Smooth muscle cell (in vitro differentiated cells): ENCODE measurements around the gene SATB2. TPM values are rescaled to one million over a fixed set of nuclear protein-coding genes. Genes with fewer than 3 reads are reported as not detected.

ENCODE experiments used
- DNase-seq: peaks from one replicate; lab custom pipeline; 2025; ENCODE audit not compliant: unreplicated experiment; lab: John Stamatoyannopoulos, UW
- H2AFZ ChIP-seq: fragments of 200-600 bp; sonication (generic); 2 replicates; pipeline ENCODE4 v1.6.0; 2016; ENCODE audit warnings: antibody characterized with exemption, low read depth, mild to moderate bottlenecking
- H3F3A ChIP-seq: fragments of 200-600 bp; sonication (generic); 2 replicates; pipeline ENCODE4 v1.6.0; 2017; ENCODE audit warnings: antibody characterized with exemption, low read depth
- H3K27ac ChIP-seq: fragments of 200-600 bp; sonication (generic); 2 replicates; pipeline ENCODE4 v1.5.1; 2016; ENCODE audit warnings: low read depth, mild to moderate bottlenecking
- H3K27me3 ChIP-seq: fragments of 200-600 bp; sonication (generic); 2 replicates; pipeline ENCODE4 v1.6.1; 2016; ENCODE audit warnings: low read depth, mild to moderate bottlenecking
- H3K36me3 ChIP-seq: fragments of 200-600 bp; sonication (generic); 2 replicates; pipeline ENCODE4 v1.5.1; 2016; ENCODE audit warnings: low read depth
- H3K4me1 ChIP-seq: fragments of 200-600 bp; sonication (generic); 2 replicates; pipeline ENCODE4 v1.5.1; 2016; ENCODE audit warnings: low read depth
- H3K4me2 ChIP-seq: fragments of 200-600 bp; sonication (generic); 2 replicates; pipeline ENCODE4 v1.6.0; 2016; ENCODE audit warnings: mild to moderate bottlenecking
- H3K4me3 ChIP-seq: fragments of 200-600 bp; sonication (generic); 2 replicates; pipeline ENCODE4 v1.5.1; 2016; ENCODE audit warnings: mild to moderate bottlenecking
- H3K79me2 ChIP-seq: fragments of 200-600 bp; sonication (generic); 2 replicates; pipeline ENCODE4 v1.6.0; 2016; ENCODE audit warnings: low read depth, mild to moderate bottlenecking
- H3K9ac ChIP-seq: fragments of 200-600 bp; sonication (generic); 2 replicates; pipeline ENCODE4 v1.6.0; 2016; ENCODE audit warnings: low read depth
- H3K9me3 ChIP-seq: fragments of 200-600 bp; sonication (generic); replicated peaks from 2 replicates; pipeline ENCODE4 v1.5.1; 2016; ENCODE audit warnings: low read depth
- H4K20me1 ChIP-seq: fragments of 200-600 bp; sonication (generic); 2 replicates; pipeline ENCODE4 v1.6.0; 2016; ENCODE audit warnings: low read depth
- WGBS: methylation state at CpG from one replicate; pipeline ENCODE4 v1.1.7; 2016; ENCODE audit warnings: low lambda C conversion rate; 5-methylcytosine and 5-hydroxymethylcytosine counted together
- polyA plus RNA-seq: library from polyadenylated mRNA; unstranded; fragments of >200 nt; fragmentation: Nextera tagmentation; extraction: Ambion mirVana; gene quantifications from 2 replicates; pipeline ENCODE4 v1.2.1, GENCODE V29; 2016
- total RNA-seq: library from RNA; depleted of rRNA; stranded (reverse); fragments of >200 nt; gene quantifications from 2 replicates; pipeline ENCODE4 v1.2.3, GENCODE V29; 2014
- TF ChIP-seq, protein P1 (sequence below): fragments of 200-600 bp; sonication (generic); IDR thresholded peaks from 2 replicates; pipeline ENCODE4 v1.5.1; 2017; ENCODE audit warnings: borderline replicate concordance, mild to moderate bottlenecking, antibody characterized with exemption; ENCODE audit not compliant: insufficient read depth, poor library complexity, severe bottlenecking

The SATB2 gene
- total and polyA plus RNA-seq, 2 experiments from 2014 or later, result 0.73 to 12.5 TPM

DNA sequence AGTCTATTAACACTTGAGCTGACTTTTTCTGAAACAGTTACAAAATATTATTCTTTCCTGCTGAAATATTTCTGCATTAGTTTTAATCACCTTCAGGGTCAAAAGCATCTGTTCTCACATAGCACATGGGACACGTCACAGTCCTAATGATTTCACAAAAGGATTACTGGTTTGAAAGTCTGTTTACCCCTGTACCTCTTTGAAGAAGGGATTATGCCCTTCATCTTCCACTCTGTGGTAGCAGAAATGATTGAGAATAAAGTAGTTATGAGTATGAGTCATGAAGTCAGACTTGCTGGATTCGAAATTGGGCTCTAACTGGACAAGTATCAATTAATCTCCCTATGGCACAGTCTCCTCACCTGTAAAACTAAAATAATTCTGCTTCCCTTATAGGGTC lies 121.2 kb downstream of the SATB2 start:
- DNase-seq, result no peak
- no peaks in the 10 kb centered on the region for H3K9me3 ChIP-seq
- TF ChIP-seq, protein P1, sequence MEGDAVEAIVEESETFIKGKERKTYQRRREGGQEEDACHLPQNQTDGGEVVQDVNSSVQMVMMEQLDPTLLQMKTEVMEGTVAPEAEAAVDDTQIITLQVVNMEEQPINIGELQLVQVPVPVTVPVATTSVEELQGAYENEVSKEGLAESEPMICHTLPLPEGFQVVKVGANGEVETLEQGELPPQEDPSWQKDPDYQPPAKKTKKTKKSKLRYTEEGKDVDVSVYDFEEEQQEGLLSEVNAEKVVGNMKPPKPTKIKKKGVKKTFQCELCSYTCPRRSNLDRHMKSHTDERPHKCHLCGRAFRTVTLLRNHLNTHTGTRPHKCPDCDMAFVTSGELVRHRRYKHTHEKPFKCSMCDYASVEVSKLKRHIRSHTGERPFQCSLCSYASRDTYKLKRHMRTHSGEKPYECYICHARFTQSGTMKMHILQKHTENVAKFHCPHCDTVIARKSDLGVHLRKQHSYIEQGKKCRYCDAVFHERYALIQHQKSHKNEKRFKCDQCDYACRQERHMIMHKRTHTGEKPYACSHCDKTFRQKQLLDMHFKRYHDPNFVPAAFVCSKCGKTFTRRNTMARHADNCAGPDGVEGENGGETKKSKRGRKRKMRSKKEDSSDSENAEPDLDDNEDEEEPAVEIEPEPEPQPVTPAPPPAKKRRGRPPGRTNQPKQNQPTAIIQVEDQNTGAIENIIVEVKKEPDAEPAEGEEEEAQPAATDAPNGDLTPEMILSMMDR, result no peak

DNA sequence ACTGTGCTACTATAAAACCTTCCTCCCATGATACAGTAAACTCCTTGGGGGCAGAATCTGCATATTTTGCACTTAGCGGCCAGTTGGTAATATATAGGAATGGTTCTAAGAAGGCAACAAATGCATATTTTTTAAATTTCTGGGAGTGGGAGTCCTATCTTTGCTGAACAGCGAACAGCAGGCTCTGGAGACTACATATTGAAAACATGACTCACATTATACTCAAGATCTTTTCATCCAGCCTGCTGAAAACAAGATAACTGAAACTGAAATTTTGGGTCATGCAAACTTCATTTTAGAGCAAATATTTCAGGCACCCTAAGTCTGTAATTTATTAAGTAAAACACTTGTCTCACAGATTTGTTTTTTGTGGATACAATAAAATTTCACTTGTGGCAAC lies 122.2 kb downstream of the SATB2 start:
- no peaks in the 10 kb centered on the region for H3K9me3 ChIP-seq
- H2AFZ ChIP-seq, result no peak overlapping the region
- H3K4me3 ChIP-seq, result no peak overlapping the region
- H3K4me1 ChIP-seq, result peaks cover 2% of the 10 kb centered on the region
- H3F3A ChIP-seq, result no peaks in the 10 kb centered on the region
- H3K27me3 ChIP-seq, result no peaks in the 10 kb centered on the region
- H3K27ac ChIP-seq, result no peak overlapping the region
- H4K20me1 ChIP-seq, result no peaks in the 10 kb centered on the region
- no peaks in the 10 kb centered on the region for H3K36me3 ChIP-seq
- TF ChIP-seq, protein P1, result no peak
- H3K4me2 ChIP-seq, result peak overlapping the region; percentile 3
- no peaks in the 10 kb centered on the region for H3K79me2 ChIP-seq
- DNase-seq, result no peak
- WGBS, result 55% methylated on average over 2 of the region's 2 CpGs
- no peak overlapping the region for H3K9ac ChIP-seq

More for the DNA sequence above, 121.2 kb downstream of the SATB2 start:
- Histone ChIP-seq H3K4me2 (peak overlapping the region; percentile 3), H3K4me1 (peaks cover 2% of the 10 kb centered on the region), H3K36me3 (no peaks in the 10 kb centered on the region), H3K9ac (no peak overlapping the region), H4K20me1 (no peaks in the 10 kb centered on the region), H3K4me3 (no peak overlapping the region), H3K27ac (no peak overlapping the region), H3K79me2 (no peaks in the 10 kb centered on the region), H3F3A (no peaks in the 10 kb centered on the region), H3K27me3 (no peaks in the 10 kb centered on the region), H2AFZ (no peak overlapping the region)
- WGBS, result 9% methylated on average over 2 of the region's 2 CpGs

DNA sequence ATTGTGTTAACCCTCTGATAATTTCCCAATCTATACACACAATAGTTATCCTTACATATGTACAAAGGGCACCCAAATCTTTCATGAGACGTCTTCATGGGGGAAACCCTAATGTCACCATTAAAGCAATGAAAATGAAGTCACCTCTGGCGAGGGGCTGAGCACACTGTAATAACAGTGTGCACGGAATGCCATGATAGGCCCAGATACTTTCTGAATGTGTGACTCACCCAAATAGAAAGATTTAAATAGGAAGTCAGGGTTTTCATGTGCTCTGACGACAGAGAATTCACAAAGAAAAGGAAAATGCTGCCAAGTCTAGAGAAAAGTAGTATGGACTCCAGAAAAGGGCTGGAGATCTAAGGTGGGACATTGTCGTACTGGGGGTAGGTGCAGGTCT lies 128.3 kb downstream of the SATB2 start:
- Histone ChIP-seq H3K79me2 (no peaks in the 10 kb centered on the region), H3K4me3 (no peak overlapping the region), H3K4me2 (no peak overlapping the region), H3K9me3 (no peaks in the 10 kb centered on the region), H3K4me1 (no peaks in the 10 kb centered on the region), H3K9ac (no peak overlapping the region), H3F3A (no peaks in the 10 kb centered on the region), H4K20me1 (no peaks in the 10 kb centered on the region), H3K27ac (no peak overlapping the region), H3K36me3 (no peaks in the 10 kb centered on the region), H3K27me3 (no peaks in the 10 kb centered on the region), H2AFZ (no peak overlapping the region)
- WGBS, result 43% methylated on average over 5 of the region's 5 CpGs
- TF ChIP-seq, protein P1, result no peak
- DNase-seq, result no peak

DNA sequence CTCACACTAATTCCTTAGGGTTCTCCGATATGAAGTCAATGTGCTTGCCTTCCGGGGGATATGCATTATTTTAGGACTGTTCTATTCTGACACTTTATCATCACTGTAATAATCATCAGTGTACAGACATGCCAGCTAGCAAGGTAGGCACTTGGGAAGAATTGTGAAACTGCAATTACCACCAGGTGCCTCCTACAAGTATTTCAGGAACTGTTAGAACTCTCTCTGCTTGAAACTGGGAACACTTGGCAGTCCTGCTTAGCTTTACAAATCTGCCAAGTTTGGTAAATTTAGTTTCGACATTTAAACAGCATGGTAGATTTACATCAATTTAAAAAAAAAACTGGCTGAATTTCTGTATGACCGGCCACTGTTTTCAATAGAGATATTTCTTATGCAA lies 128.7 kb downstream of the SATB2 start:
- H3K27ac ChIP-seq, result no peak overlapping the region
- no peaks in the 10 kb centered on the region for H3K4me1 ChIP-seq
- no peaks in the 10 kb centered on the region for H4K20me1 ChIP-seq
- no peaks in the 10 kb centered on the region for H3K27me3 ChIP-seq
- H2AFZ ChIP-seq, result no peak overlapping the region
- H3K79me2 ChIP-seq, result no peaks in the 10 kb centered on the region
- H3K4me2 ChIP-seq, result no peak overlapping the region
- no peaks in the 10 kb centered on the region for H3K36me3 ChIP-seq
- H3K9ac ChIP-seq, result no peak overlapping the region
- TF ChIP-seq, protein P1, result no peak
- no peak overlapping the region for H3K4me3 ChIP-seq
- no peaks in the 10 kb centered on the region for H3K9me3 ChIP-seq
- no peak for DNase-seq
- 99% methylated on average over 4 of the region's 4 CpGs for WGBS
- H3F3A ChIP-seq, result no peaks in the 10 kb centered on the region
